Heart right ventricle (tissue), 16 donors: ENCODE results near the gene C10orf120. TPM values are rescaled to one million over a fixed set of nuclear protein-coding genes. Genes with fewer than 3 reads are reported as not detected.

Experiments
- ATAC-seq, 8 donors: fragments of 200-7000 bp; cut with Tn5 transposase; one replicate each; pipeline ENCODE4 v1.9.1; 2020; ENCODE audit warnings: mild to moderate bottlenecking in 8 of 8, moderate library complexity in 8 of 8, moderate number of reproducible peaks in 1 of 8
- DNase-seq, 2 donors: peaks; one replicate each; pipeline ENCODE4 v3.0.0-alpha.2; 2020
- H3K27ac ChIP-seq, 10 donors: fragments of 200-600 bp; sonication (generic) in 2 of 10; one replicate each; pipeline versions ENCODE4 v1.5.0 to v1.8.0; 2020 to 2022; ENCODE audit warnings: mild to moderate bottlenecking in 3 of 10
- H3K27me3 ChIP-seq, 7 donors: fragments of 200-600 bp; one replicate each; pipeline ENCODE4 v1.8.0; 2021 to 2022; ENCODE audit warnings: mild to moderate bottlenecking in 2 of 7
- H3K36me3 ChIP-seq, 9 donors: fragments of 200-600 bp; sonication (generic) in 1 of 9; one replicate each; pipeline versions ENCODE4 v1.5.0 to v1.8.0; 2020 to 2022; ENCODE audit warnings: mild to moderate bottlenecking in 2 of 9
- H3K4me1 ChIP-seq, 9 donors: fragments of 200-600 bp; sonication (generic) in 1 of 9; one replicate each; pipeline versions ENCODE4 v1.5.0 to v1.8.0; 2020 to 2022; ENCODE audit warnings: mild to moderate bottlenecking in 4 of 9
- H3K4me3 ChIP-seq, 10 donors: fragments of 200-600 bp; sonication (generic) in 2 of 10; one replicate each; pipeline versions ENCODE4 v1.5.0 to v1.8.0; 2020 to 2022; ENCODE audit warnings: mild to moderate bottlenecking in 7 of 10, moderate library complexity in 2 of 10
- H3K9me3 ChIP-seq, 11 donors: fragments of 200-600 bp in 10 of 11; sonication (generic) in 2 of 11; one replicate each; pipeline versions ENCODE4 v1.5.0 to v1.8.0; 2013 to 2022; ENCODE audit warnings: mild to moderate bottlenecking in 2 of 11, control low read depth in 1 of 11, moderate library complexity in 1 of 11
- WGBS, 2 donors: extraction: QIAGEN DNeasy Blood & Tissue Kit; methylation state at CpG; one replicate each; pipeline ENCODE4 v1.1.7; 2013; ENCODE audit warnings: inconsistent platforms in 1 of 2; 5-methylcytosine and 5-hydroxymethylcytosine counted together
- intact Hi-C, 10 donors: fragments of 100-400 bp; cut with DNase I; formaldehyde crosslinking; loops; one replicate each; pipeline versions ENCODE4 v1.11.1 to v1.14.2; 2022
- polyA plus RNA-seq, 2 donors: library from polyadenylated mRNA; stranded (reverse); fragments of 200-250 nt; gene quantifications; one replicate each; pipeline ENCODE4 v1.2.3, GENCODE V29; 2013
- total RNA-seq, 10 donors: library from RNA; stranded (reverse); fragmentation: NEBNext Ultra II Directional in 3 of 10; extraction: Animal tissue kit (Norgen Biotek cat#: 25700) in 3 of 10; gene quantifications; one replicate each; pipeline versions ENCODE4 v1.2.1 to v1.2.4, GENCODE V29; 2021 to 2023
- TF ChIP-seq, protein P1 (sequence below), 9 donors: fragments of 200-600 bp; sonication (generic) in 2 of 9; IDR thresholded peaks; one replicate each; pipeline versions ENCODE4 v1.5.0 to v1.8.0; 2021 to 2022; ENCODE audit warnings: antibody characterized with exemption in 9 of 9, mild to moderate bottlenecking in 5 of 9, moderate library complexity in 1 of 9
- donor health status: Arrhythmogenic right ventricular cardiomyopathy.
- donor health status: ischemic (EF 13 %, LVEDD 7.1; RV severe dilation, severe dysfunction).
- donor health status: healthy with polysubstance abuse.
- donor health status: DM: no; HTN: yes; CAD: no.
- donor health status: DM: no; HTN: no; CAD: no.
- donor health status: ischemic (EF 25% LVEDD 6.9; RV normal size, moderate dysfunction).
- donor health status: ischemic (EF 25% LVEDD 5.7; RV mildly dilated, moderate dysfunction).
- donor health status: healthy.
- donor health status: DM: yes; HTN: yes; CAD: no.
- donor health status: Ischemic cardiomyopathy.
- donor health status: ischemic (EF 35%, LVEDD 5.7; RV mildly dilated, moderate dysfunction).
- donor health status: nonischemic (EF 11% LVEDD 7.7; RV severe dilation, severe dysfunction).
- donor health status: DM: yes; HTN: yes; CAD: no.
- donor health status: PGD.
- donor health status: ischemic (EF 29% LVEDD 5.4; RV normal size, mild dysfunction).
- donor health status: nonischemic (EF 23%, LVEDD 6.1; RV moderate dilation, normal function).

C10orf120 gene
- total and polyA plus RNA-seq, 12 donors = not detected

DNA sequence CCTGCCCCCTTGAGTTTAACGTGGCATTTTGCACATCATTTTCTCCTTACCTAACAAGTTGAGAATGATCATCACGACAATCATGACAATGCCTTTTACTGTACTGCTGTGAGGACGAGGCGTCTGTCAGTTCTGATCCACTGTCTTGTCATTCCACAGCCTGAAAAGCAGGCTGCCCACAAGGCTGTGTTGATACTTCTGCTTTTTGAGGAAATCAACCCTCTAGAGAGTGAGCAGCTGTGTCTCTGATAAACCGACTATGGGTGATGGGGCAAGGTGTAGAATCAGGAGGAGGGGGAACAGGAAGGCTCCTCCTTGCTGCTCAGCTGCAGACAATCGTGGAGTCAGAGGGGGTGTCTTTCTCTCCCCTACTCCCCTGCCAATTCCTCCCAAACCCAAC is 30.6 kb upstream of the C10orf120 start:
- WGBS, 2 donors = 36 to 38% methylated on average over 6 of the region's 6 CpGs
- intact Hi-C loops = no loop called here
- DNase-seq (no peak), ATAC-seq (no peak)
- Histone ChIP-seq H3K36me3 (no peaks in the 10 kb centered on the region), H3K27me3 (peaks cover 0 to 69% (median 40%) of the 10 kb centered on the region in 7 donors), H3K9me3 (no peaks in the 10 kb centered on the region), H3K27ac (no peak overlapping the region), H3K4me1 (no peaks in the 10 kb centered on the region), H3K4me3 (no peak overlapping the region)
- TF ChIP-seq, protein P1, sequence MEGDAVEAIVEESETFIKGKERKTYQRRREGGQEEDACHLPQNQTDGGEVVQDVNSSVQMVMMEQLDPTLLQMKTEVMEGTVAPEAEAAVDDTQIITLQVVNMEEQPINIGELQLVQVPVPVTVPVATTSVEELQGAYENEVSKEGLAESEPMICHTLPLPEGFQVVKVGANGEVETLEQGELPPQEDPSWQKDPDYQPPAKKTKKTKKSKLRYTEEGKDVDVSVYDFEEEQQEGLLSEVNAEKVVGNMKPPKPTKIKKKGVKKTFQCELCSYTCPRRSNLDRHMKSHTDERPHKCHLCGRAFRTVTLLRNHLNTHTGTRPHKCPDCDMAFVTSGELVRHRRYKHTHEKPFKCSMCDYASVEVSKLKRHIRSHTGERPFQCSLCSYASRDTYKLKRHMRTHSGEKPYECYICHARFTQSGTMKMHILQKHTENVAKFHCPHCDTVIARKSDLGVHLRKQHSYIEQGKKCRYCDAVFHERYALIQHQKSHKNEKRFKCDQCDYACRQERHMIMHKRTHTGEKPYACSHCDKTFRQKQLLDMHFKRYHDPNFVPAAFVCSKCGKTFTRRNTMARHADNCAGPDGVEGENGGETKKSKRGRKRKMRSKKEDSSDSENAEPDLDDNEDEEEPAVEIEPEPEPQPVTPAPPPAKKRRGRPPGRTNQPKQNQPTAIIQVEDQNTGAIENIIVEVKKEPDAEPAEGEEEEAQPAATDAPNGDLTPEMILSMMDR (IDR thresholded peaks at IDR 0.05) = no peak

DNA sequence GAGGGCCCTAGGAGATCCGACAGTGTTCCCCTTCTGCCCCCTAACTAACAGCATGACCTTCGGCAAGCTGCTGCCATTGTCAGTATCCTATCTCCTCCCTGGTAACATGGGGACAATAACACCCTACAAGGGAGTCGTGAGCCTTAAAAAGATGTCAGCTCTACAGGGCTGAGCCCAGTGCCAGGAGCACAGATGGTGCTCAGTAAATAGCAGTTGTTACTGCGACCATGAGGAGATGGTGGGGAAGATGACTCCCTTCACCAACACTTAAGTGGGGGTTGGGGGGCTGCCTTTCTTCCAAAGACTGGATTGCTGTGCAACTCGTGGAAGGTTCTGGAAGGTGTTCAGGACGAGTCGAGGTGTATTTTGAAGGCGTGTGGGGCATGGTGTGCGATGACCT is 29.5 kb upstream of the C10orf120 start:
- Histone ChIP-seq H3K4me1 (no peaks in the 10 kb centered on the region), H3K4me3 (no peak overlapping the region), H3K9me3 (no peaks in the 10 kb centered on the region), H3K27ac (no peak overlapping the region), H3K27me3 (peaks cover 0 to 69% (median 35%) of the 10 kb centered on the region in 7 donors), H3K36me3 (no peaks in the 10 kb centered on the region)
- WGBS, 2 donors = 77 to 78% methylated on average over 9 of the region's 9 CpGs
- intact Hi-C loops = no loop called here
- DNase-seq (no peak), ATAC-seq (no peak)
- TF ChIP-seq, protein P1 (IDR thresholded peaks at IDR 0.05) = no peak

DNA sequence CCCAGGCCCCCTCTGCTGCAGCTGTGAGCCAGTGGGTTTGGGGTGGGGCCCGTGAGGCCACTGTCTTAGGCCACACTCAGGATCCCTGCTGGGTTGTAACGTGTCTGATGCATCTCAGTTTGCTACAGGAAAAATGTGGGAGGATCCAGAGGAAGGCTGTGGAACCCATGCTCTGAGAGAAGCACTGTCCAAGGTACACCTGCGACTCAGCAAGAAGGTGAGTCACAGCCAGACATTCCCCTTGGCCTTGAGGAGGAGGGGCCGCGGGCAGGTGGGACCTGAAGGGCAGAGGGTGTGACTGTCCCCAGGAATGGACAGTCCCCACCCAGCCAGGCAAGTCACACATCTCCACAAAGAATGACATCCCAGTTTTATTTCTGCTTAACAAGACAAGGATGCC is 27.8 kb upstream of the C10orf120 start:
- Histone ChIP-seq H3K4me3 (no peak overlapping the region), H3K27ac (no peak overlapping the region), H3K36me3 (no peaks in the 10 kb centered on the region), H3K4me1 (no peaks in the 10 kb centered on the region), H3K9me3 (no peaks in the 10 kb centered on the region), H3K27me3 (peaks cover 0 to 58% (median 35%) of the 10 kb centered on the region in 7 donors)
- intact Hi-C loops = no loop called here
- ATAC-seq (no peak), DNase-seq (no peak)
- 61 to 67% methylated on average over 5 of the region's 5 CpGs for WGBS, 2 donors
- TF ChIP-seq, protein P1 (IDR thresholded peaks at IDR 0.05) = no peak

DNA sequence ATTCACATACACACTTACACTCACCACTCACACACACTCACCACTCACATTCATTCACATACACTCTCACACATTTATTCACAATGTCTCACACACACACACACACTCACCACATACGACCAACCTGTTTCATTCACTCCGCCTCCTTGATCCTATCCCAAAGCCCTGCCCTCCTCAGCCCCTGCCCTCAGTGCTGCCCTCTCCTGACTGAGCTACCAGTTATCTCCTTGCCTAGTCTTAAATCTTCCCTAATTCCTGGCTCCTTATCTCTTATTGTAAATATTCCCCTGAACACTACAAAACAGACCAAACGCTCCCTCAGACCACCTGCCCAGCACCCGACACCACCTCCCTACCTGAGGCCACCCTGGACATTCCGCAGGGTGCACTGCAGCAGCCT is 26.1 kb upstream of the C10orf120 start:
- Histone ChIP-seq H3K27me3 (peaks cover 0 to 42% (median 30%) of the 10 kb centered on the region in 7 donors), H3K4me3 (no peak overlapping the region), H3K4me1 (no peaks in the 10 kb centered on the region), H3K27ac (no peak overlapping the region), H3K36me3 (no peaks in the 10 kb centered on the region), H3K9me3 (no peaks in the 10 kb centered on the region)
- no peak for ATAC-seq
- 60 to 64% methylated on average over 5 of the region's 5 CpGs for WGBS, 2 donors
- intact Hi-C loops = no loop called here
- TF ChIP-seq, protein P1 (IDR thresholded peaks at IDR 0.05) = no peak
- DNase-seq = no peak
